SK-N-MC (cell line): ENCODE data around the gene KAT5.

Experiments used
- EZH2 ChIP-seq: fragments of 200-600 bp; sonication (generic); IDR thresholded peaks from one replicate; pipeline ENCODE4 v1.6.1; 2017; ENCODE audit warnings: antibody characterized with exemption
- FOXP2 ChIP-seq: optimal IDR thresholded peaks from 2 replicates; pipeline ENCODE3; 2011; ENCODE audit warnings: mild to moderate bottlenecking, moderate library complexity; ENCODE audit not compliant: insufficient read depth; ENCODE audit errors: extremely low read length, control extremely low read depth
- POLR2AphosphoS5 ChIP-seq: IDR thresholded peaks from 2 replicates; pipeline ENCODE4 v1.6.1; 2012; ENCODE audit warnings: mild to moderate bottlenecking, low read depth, low read length, borderline replicate concordance

DNA sequence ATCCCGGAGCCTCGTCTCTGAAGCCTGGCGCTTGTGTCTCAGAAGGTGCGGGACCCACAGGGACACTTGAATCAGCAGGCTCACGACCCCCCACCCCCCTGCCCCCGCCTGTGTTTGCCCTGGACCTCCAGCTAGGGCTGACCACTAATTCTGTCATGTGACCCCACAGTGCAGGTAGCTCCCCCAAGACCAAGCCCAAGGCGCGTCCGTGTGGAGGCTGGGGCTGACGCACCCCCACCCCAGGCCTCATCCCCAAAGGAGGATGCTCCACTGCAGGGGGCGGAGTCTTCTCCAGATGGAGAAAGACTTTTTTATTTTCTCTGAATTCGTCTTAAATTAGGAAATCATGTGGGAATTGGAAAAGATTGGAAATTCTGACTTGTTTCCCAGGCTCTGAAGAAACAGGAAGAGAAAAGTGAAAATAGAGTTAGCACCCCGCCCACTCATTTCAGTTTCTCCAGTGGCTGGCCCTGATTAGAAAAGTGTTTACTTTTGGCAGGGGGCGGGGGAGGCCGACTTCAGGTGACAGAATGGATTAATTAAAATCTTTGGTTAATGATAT lies 48.3 kb upstream of the KAT5 start:
- no peak for TF ChIP-seq EZH2
- TF ChIP-seq POLR2AphosphoS5, result no peak; the same call in 1 of the 2 replicates
- no peak for TF ChIP-seq FOXP2
